H9 (cell line): Measurements from ENCODE around the gene CPNE8. TPM values are rescaled to one million over a fixed set of nuclear protein-coding genes. Genes with fewer than 3 reads are reported as not detected.

Experiments
- DNase-seq: peaks from one replicate; pipeline ENCODE4 v3.0.0-alpha.2; 2017
- H2AFZ ChIP-seq: one replicate; pipeline ENCODE4 v1.6.1; 2013; ENCODE audit warnings: mild to moderate bottlenecking, low read length, control low read depth, moderate library complexity
- H2AK5ac ChIP-seq: 2 replicates; pipeline ENCODE4 v1.6.1; 2013; ENCODE audit warnings: low read length, control low read depth, mixed read lengths; ENCODE audit not compliant: insufficient read length
- H2BK120ac ChIP-seq: one replicate; pipeline ENCODE4 v1.6.1; 2013; ENCODE audit warnings: low read depth, mild to moderate bottlenecking, low read length, control low read depth, inconsistent platforms; ENCODE audit not compliant: poor library complexity, severe bottlenecking
- H2BK12ac ChIP-seq: 2 replicates; pipeline ENCODE4 v1.6.1; 2013; ENCODE audit warnings: low read length, control low read depth, mixed read lengths, low read depth; ENCODE audit not compliant: insufficient read length
- H2BK15ac ChIP-seq: 2 replicates; pipeline ENCODE4 v1.6.1; 2013; ENCODE audit warnings: low read depth, low read length, control low read depth
- H2BK20ac ChIP-seq: one replicate; pipeline ENCODE4 v1.6.1; 2013; ENCODE audit warnings: low read depth, mild to moderate bottlenecking, low read length, control low read depth, inconsistent platforms; ENCODE audit not compliant: poor library complexity, severe bottlenecking
- H2BK5ac ChIP-seq: 2 replicates; pipeline ENCODE4 v1.6.1; 2013; ENCODE audit warnings: low read length, control low read depth, mixed read lengths; ENCODE audit not compliant: insufficient read length
- H3K14ac ChIP-seq: 2 replicates; pipeline ENCODE4 v1.6.1; 2013; ENCODE audit warnings: low read length, control low read depth; ENCODE audit not compliant: insufficient read depth
- H3K18ac ChIP-seq: 2 replicates; pipeline ENCODE4 v1.6.1; 2013; ENCODE audit warnings: low read depth, mild to moderate bottlenecking, mixed read lengths, low read length, control low read depth; ENCODE audit not compliant: insufficient read length
- H3K23ac ChIP-seq: 2 replicates; pipeline ENCODE4 v1.6.1; 2013; ENCODE audit warnings: low read length, control low read depth, mixed read lengths, low read depth; ENCODE audit not compliant: insufficient read length
- H3K23me2 ChIP-seq: 2 replicates; pipeline ENCODE4 v1.6.1; 2013; ENCODE audit warnings: low read depth, mild to moderate bottlenecking, mixed read lengths, low read length, control low read depth; ENCODE audit not compliant: insufficient read length, poor library complexity, severe bottlenecking
- H3K27ac ChIP-seq: 2 replicates; pipeline ENCODE4 v1.5.1; 2013; ENCODE audit warnings: low read length, control low read depth, mixed read lengths, low read depth; ENCODE audit not compliant: insufficient read length
- H3K27me3 ChIP-seq: 2 replicates; pipeline ENCODE4 v1.6.1; 2013; ENCODE audit warnings: low read length, control low read depth, inconsistent platforms; ENCODE audit not compliant: insufficient read depth
- H3K4ac ChIP-seq: 2 replicates; pipeline ENCODE4 v1.6.1; 2013; ENCODE audit warnings: low read depth, mild to moderate bottlenecking, control low read depth, inconsistent platforms, low read length, moderate library complexity
- H3K4me1 ChIP-seq: 2 replicates; pipeline ENCODE4 v1.6.1; 2013; ENCODE audit warnings: low read length, control low read depth, inconsistent platforms; ENCODE audit not compliant: insufficient read depth
- H3K4me2 ChIP-seq: 2 replicates; pipeline ENCODE4 v1.6.1; 2013; ENCODE audit warnings: low read length, control low read depth, mixed read lengths; ENCODE audit not compliant: insufficient read length, insufficient read depth
- H3K56ac ChIP-seq: 2 replicates; pipeline ENCODE4 v1.6.1; 2013; ENCODE audit warnings: low read depth, mild to moderate bottlenecking, mixed read lengths, low read length, control low read depth; ENCODE audit not compliant: insufficient read length
- H3K79me1 ChIP-seq: 2 replicates; pipeline ENCODE4 v1.6.1; 2013; ENCODE audit warnings: low read depth, mild to moderate bottlenecking, moderate library complexity, low read length, control low read depth, inconsistent platforms; ENCODE audit not compliant: insufficient read depth, poor library complexity, severe bottlenecking
- H3K79me2 ChIP-seq: 2 replicates; pipeline ENCODE4 v1.6.1; 2013; ENCODE audit warnings: low read length, control low read depth, inconsistent platforms; ENCODE audit not compliant: insufficient read depth
- H3K9ac ChIP-seq: 2 replicates; pipeline ENCODE4 v1.6.1; 2013; ENCODE audit warnings: low read length, control low read depth, mixed read lengths; ENCODE audit not compliant: insufficient read length; ENCODE audit errors: extremely low read depth
- H3K9me3 ChIP-seq: one replicate; pipeline ENCODE4 v1.6.1; 2013; ENCODE audit warnings: low read depth, low read length, inconsistent platforms; ENCODE audit not compliant: control insufficient read depth
- H3T11ph ChIP-seq: one replicate; pipeline ENCODE4 v1.6.1; 2013; ENCODE audit warnings: mild to moderate bottlenecking, low read length, control low read depth, inconsistent platforms
- H4K20me1 ChIP-seq: one replicate; pipeline ENCODE4 v1.6.1; 2013; ENCODE audit not compliant: control insufficient read depth, insufficient read length, insufficient read depth
- H4K5ac ChIP-seq: 2 replicates; pipeline ENCODE4 v1.6.1; 2013; ENCODE audit warnings: low read depth, mild to moderate bottlenecking, mixed read lengths, low read length, control low read depth; ENCODE audit not compliant: insufficient read length
- H4K8ac ChIP-seq: replicated peaks from 2 replicates; pipeline ENCODE4 v1.6.1; 2013; ENCODE audit warnings: low read length, control low read depth, mixed read lengths, low read depth; ENCODE audit not compliant: insufficient read length
- H4K91ac ChIP-seq: 2 replicates; pipeline ENCODE4 v1.6.1; 2013; ENCODE audit warnings: low read depth, mild to moderate bottlenecking, moderate library complexity, mixed read lengths, low read length, control low read depth; ENCODE audit not compliant: insufficient read length
- H3K27ac Mint-ChIP-seq, 3 experiments: 2 replicates in 2 of 3; 3 replicates in 1 of 3; pipeline ENCODE4 v1.8.0; 2020 to 2021; ENCODE audit warnings: mixed read lengths in 3 of 3, mild to moderate bottlenecking in 1 of 3, moderate library complexity in 1 of 3
- H3K27me3 Mint-ChIP-seq: 2 replicates; pipeline ENCODE4 v1.8.0; 2021; ENCODE audit warnings: low read depth, mild to moderate bottlenecking, moderate library complexity, mixed read lengths
- H3K36me3 Mint-ChIP-seq, 3 experiments: 2 replicates in 2 of 3; 3 replicates in 1 of 3; pipeline ENCODE4 v1.8.0; 2020 to 2021; ENCODE audit warnings: low read depth in 3 of 3, mixed read lengths in 3 of 3; ENCODE audit not compliant: insufficient read depth in 1 of 3
- H3K4me1 Mint-ChIP-seq, 2 experiments: 2 replicates each; pipeline ENCODE4 v1.8.0; 2020; ENCODE audit warnings: mixed read lengths in 2 of 2
- H3K4me3 Mint-ChIP-seq, 2 experiments: 2 replicates in 1 of 2; 3 replicates in 1 of 2; pipeline ENCODE4 v1.8.0; 2020 to 2021; ENCODE audit warnings: mild to moderate bottlenecking in 2 of 2, mixed read lengths in 2 of 2, moderate library complexity in 1 of 2
- H3K9me3 Mint-ChIP-seq, 2 experiments: 2 replicates in 1 of 2; 3 replicates in 1 of 2; pipeline ENCODE4 v1.8.0; 2020; ENCODE audit warnings: mild to moderate bottlenecking in 2 of 2, mixed read lengths in 2 of 2, moderate library complexity in 1 of 2
- CTCF ChIP-seq: fragments of 200-600 bp; sonication (generic); conservative IDR thresholded peaks from 3 replicates; pipeline ENCODE4 v1.8.0; 2021; ENCODE audit warnings: antibody characterized with exemption, mild to moderate bottlenecking
- WGBS: extraction: QIAGEN DNeasy Blood & Tissue Kit; methylation state at CpG from one replicate; pipeline ENCODE4 v1.1.7; 2013; ENCODE audit warnings: missing lambda C conversion rate, low lambda C conversion rate, mixed read lengths; ENCODE audit not compliant: insufficient read length; ENCODE audit errors: extremely low coverage; 5-methylcytosine and 5-hydroxymethylcytosine counted together
- total RNA-seq: library from RNA; stranded (reverse); gene quantifications from 2 replicates; pipeline ENCODE4 v1.2.1, GENCODE V29; 2021

Gene CPNE8
- total RNA-seq, 1 experiment from 2014 or later: 1.9 TPM

GRCh38 chr12:38721611-38722252 is 183.7 kb downstream of the CPNE8 start:
- Histone ChIP-seq H2AFZ (no peak overlapping the region), H3K18ac (no peak overlapping the region), H4K5ac (no peak overlapping the region), H3K9ac (no peak overlapping the region), H3K4me2 (no peak overlapping the region), H3K14ac (no peak overlapping the region), H4K91ac (no peak overlapping the region), H3T11ph (no peak overlapping the region), H3K4ac (no peak overlapping the region), H3K79me1 (no peaks in the 10 kb centered on the region), H4K20me1 (no peaks in the 10 kb centered on the region), H3K4me1 (no peaks in the 10 kb centered on the region), H2BK12ac (no peak overlapping the region), H3K56ac (no peak overlapping the region), H3K27me3 (no peaks in the 10 kb centered on the region), H3K23me2 (no peaks in the 10 kb centered on the region), H2BK15ac (no peak overlapping the region; the same call in 1 of the 2 replicates), H3K23ac (no peak overlapping the region), H2BK5ac (no peak overlapping the region), H3K9me3 (no peaks in the 10 kb centered on the region), H3K27ac (no peak overlapping the region), H3K79me2 (no peaks in the 10 kb centered on the region), H2BK20ac (no peak overlapping the region), H2AK5ac (no peak overlapping the region), H4K8ac (no peak overlapping the region), H2BK120ac (no peak overlapping the region)
- TF ChIP-seq CTCF: no peak
- no peaks in the 10 kb centered on the region for H3K4me1 Mint-ChIP-seq
- peaks cover 0 to 13% (median 5%) of the 10 kb centered on the region in 3 experiments; a peak in 5 of 7 replicates for H3K36me3 Mint-ChIP-seq
- H3K9me3 Mint-ChIP-seq: peaks cover 0 to 2% of the 10 kb centered on the region in 2 experiments; a peak in 2 of 5 replicates
- WGBS: no CpG with 5 or more reads among the region's 10 CpGs
- DNase-seq: no peak
- no peak overlapping the region for H3K27ac Mint-ChIP-seq
- no peak overlapping the region for H3K4me3 Mint-ChIP-seq
- no peaks in the 10 kb centered on the region for H3K27me3 Mint-ChIP-seq
